ENCODE measurements around the gene ATP5ME.

Gene ATP5ME

GRCh38 chr4:622996-623913, 50.8 kb downstream of the ATP5ME start:
- FAIRE-seq = no peak
- no peak for DNase-seq (ENCODE audit: low spot score)

All from urothelium cell line (cell line).